ENCODE data around the gene UEVLD. TPM values are rescaled to one million over a fixed set of nuclear protein-coding genes. Genes with fewer than 3 reads are reported as not detected.

UEVLD gene
- total RNA-seq, result 27.7 and 33.2 TPM in 2 replicates

GRCh38 chr11:18588297-18589252 lies at the start of gene UEVLD:
Gene UEVLD (minus strand): TSS chr11:18588734. CDS start chr11:18588654, 80 bp downstream.
- peak; percentile 93 for DNase-seq (ENCODE audit: low read depth)
- peak within 1 kb of the TSS; percentile 86 for H3K4me3 ChIP-seq (ENCODE audit: low read depth, low read length)
- no peak for TF ChIP-seq CTCF (IDR thresholded peaks at IDR 0.05; ENCODE audit: insufficient read depth, low read depth, low read length)

- peak within 1 kb of the TSS; percentile 93 for H3K4me3 ChIP-seq (ENCODE audit: low read depth, low read length)
- no peak for TF ChIP-seq CTCF (IDR thresholded peaks at IDR 0.05; ENCODE audit: insufficient read depth, low read depth, low read length)
- DNase-seq (ENCODE audit: low read depth), result peak; percentile 100
These were observed 45.9 kb upstream of the UEVLD start, which contains the start of gene SPTY2D1 for GRCh38 chr11:18634140-18635032. Gene SPTY2D1 (minus strand): TSS chr11:18634342. CDS start chr11:18634257, 85 bp downstream.

GRCh38 chr11:18633256-18634139 lies 45.0 kb upstream of the UEVLD start:
- peak; percentile 60 for DNase-seq (ENCODE audit: low read depth)
- H3K4me3 ChIP-seq (ENCODE audit: low read depth, low read length), result peak overlapping the region; percentile 93
- no peak for TF ChIP-seq CTCF (IDR thresholded peaks at IDR 0.05; ENCODE audit: insufficient read depth, low read depth, low read length)

- no peak for DNase-seq (ENCODE audit: low read depth)
- peak overlapping the region; percentile 93 for H3K4me3 ChIP-seq (ENCODE audit: low read depth, low read length)
- TF ChIP-seq CTCF (IDR thresholded peaks at IDR 0.05; ENCODE audit: insufficient read depth, low read depth, low read length), result no peak
These were observed 44.3 kb upstream of the UEVLD start for GRCh38 chr11:18632841-18633240.

- DNase-seq (ENCODE audit: low read depth), result no peak
- no peak overlapping the region for H3K4me3 ChIP-seq (ENCODE audit: low read depth, low read length)
- no peak for TF ChIP-seq CTCF (IDR thresholded peaks at IDR 0.05; ENCODE audit: insufficient read depth, low read depth, low read length)
These were observed 35.6 kb upstream of the UEVLD start for GRCh38 chr11:18624161-18624560.

GRCh38 chr11:18623707-18624106 lies 35.2 kb upstream of the UEVLD start:
- H3K4me3 ChIP-seq (ENCODE audit: low read depth, low read length), result no peak overlapping the region
- no peak for DNase-seq (ENCODE audit: low read depth)
- no peak for TF ChIP-seq CTCF (IDR thresholded peaks at IDR 0.05; ENCODE audit: insufficient read depth, low read depth, low read length)

Data from fibroblast of villous mesenchyme (primary cell).